Uterus (tissue), 2 donors: ENCODE results near the gene PIAS1.

Experiments used
- CTCF ChIP-seq, 4 experiments: fragments of 200-600 bp in 2 of 4; fragments of 450-650 bp in 2 of 4; sonication (generic) in 2 of 4; IDR thresholded peaks; one replicate each; pipeline ENCODE4 v1.5.1; 2016 to 2019; ENCODE audit warnings: antibody characterized with exemption in 4 of 4, mild to moderate bottlenecking in 2 of 4, moderate library complexity in 1 of 4
- POLR2A ChIP-seq, 2 donors: fragments of 450-650 bp; IDR thresholded peaks; one replicate each; pipeline ENCODE4 v1.6.1; 2016; ENCODE audit warnings: antibody characterized with exemption in 2 of 2, mild to moderate bottlenecking in 1 of 2, moderate library complexity in 1 of 2

- TF ChIP-seq CTCF (IDR thresholded peaks at IDR 0.05) (no peak), POLR2A (IDR thresholded peaks at IDR 0.05) (no peak)
Observed at GRCh38 chr15:68239025-68239424, 184.9 kb downstream of the PIAS1 start.
